Neural progenitor cell (in vitro differentiated cells): ENCODE measurements around the gene CYB5R4. TPM values are rescaled to one million over a fixed set of nuclear protein-coding genes. Genes with fewer than 3 reads are reported as not detected.
A peak's percentile ranks its signal among the peaks of the same experiment; 100 is the strongest.

Experiments
- DNase-seq: peaks from one replicate; pipeline ENCODE4 v3.0.0-alpha.2; 2016; ENCODE audit warnings: low spot score
- H2AFZ ChIP-seq: fragments of 200-600 bp; sonication (generic); replicated peaks from 2 replicates; pipeline ENCODE4 v1.6.1; 2016; ENCODE audit warnings: antibody characterized with exemption
- H3F3A ChIP-seq: fragments of 200-600 bp; sonication (generic); 2 replicates; pipeline ENCODE4 v1.6.1; 2016; ENCODE audit warnings: antibody characterized with exemption, low read depth
- H3K27ac ChIP-seq: fragments of 200-600 bp; sonication (generic); 2 replicates; pipeline ENCODE4 v1.5.1; 2016; ENCODE audit warnings: mild to moderate bottlenecking
- H3K27me3 ChIP-seq: fragments of 200-600 bp; sonication (generic); 2 replicates; pipeline ENCODE4 v1.6.1; 2016; ENCODE audit warnings: mild to moderate bottlenecking, moderate library complexity
- H3K36me3 ChIP-seq: fragments of 200-600 bp; sonication (generic); 2 replicates; pipeline ENCODE4 v1.5.1; 2016
- H3K4me1 ChIP-seq: fragments of 200-600 bp; sonication (generic); 2 replicates; pipeline ENCODE4 v1.6.1; 2016; ENCODE audit warnings: mixed run types
- H3K4me2 ChIP-seq: fragments of 200-600 bp; sonication (generic); 2 replicates; pipeline ENCODE4 v1.6.1; 2016
- H3K4me3 ChIP-seq: fragments of 200-600 bp; sonication (generic); 2 replicates; pipeline ENCODE4 v1.5.1; 2016
- H3K79me2 ChIP-seq: fragments of 200-600 bp; sonication (generic); 2 replicates; pipeline ENCODE4 v1.6.1; 2016; ENCODE audit warnings: low read depth
- H3K9ac ChIP-seq: fragments of 200-600 bp; sonication (generic); 2 replicates; pipeline ENCODE4 v1.6.1; 2016
- H3K9me3 ChIP-seq: fragments of 200-600 bp; sonication (generic); 2 replicates; pipeline ENCODE4 v1.5.1; 2016; ENCODE audit warnings: low read depth
- H4K20me1 ChIP-seq: fragments of 200-600 bp; sonication (generic); 2 replicates; pipeline ENCODE4 v1.6.1; 2016; ENCODE audit warnings: low read depth
- H3K27ac Mint-ChIP-seq: 3 replicates; pipeline ENCODE4 v1.8.0; 2021; ENCODE audit warnings: mixed read lengths
- H3K27me3 Mint-ChIP-seq: 2 replicates; pipeline ENCODE4 v1.8.0; 2022; ENCODE audit warnings: low read depth, mild to moderate bottlenecking, inconsistent platforms, moderate library complexity, mixed read lengths; ENCODE audit not compliant: insufficient read depth
- H3K36me3 Mint-ChIP-seq: 3 replicates; pipeline ENCODE4 v1.8.0; 2021; ENCODE audit warnings: mixed read lengths
- H3K4me1 Mint-ChIP-seq: 3 replicates; pipeline ENCODE4 v1.8.0; 2021; ENCODE audit warnings: mixed read lengths
- H3K4me3 Mint-ChIP-seq: 3 replicates; pipeline ENCODE4 v1.8.0; 2021; ENCODE audit warnings: mild to moderate bottlenecking, moderate library complexity, mixed read lengths
- H3K9me3 Mint-ChIP-seq: 3 replicates; pipeline ENCODE4 v1.8.0; 2020; ENCODE audit warnings: mixed read lengths
- EZH2 ChIP-seq: fragments of 200-600 bp; sonication (generic); IDR thresholded peaks from 2 replicates; pipeline ENCODE4 v1.6.1; 2017; ENCODE audit warnings: antibody characterized with exemption, mild to moderate bottlenecking, moderate library complexity
- EZH2phosphoT487 ChIP-seq: fragments of 200-600 bp; sonication (generic); IDR thresholded peaks from 2 replicates; pipeline ENCODE4 v1.6.1; 2017; ENCODE audit warnings: antibody characterized with exemption
- total RNA-seq: library from RNA; depleted of rRNA; stranded (reverse); fragments of >200 nt; gene quantifications from 2 replicates; pipeline ENCODE4 v1.2.3, GENCODE V29; 2015; ENCODE audit warnings: low replicate concordance
- TF ChIP-seq, protein P1 (sequence below): fragments of 200-600 bp; sonication (generic); IDR thresholded peaks from 2 replicates; pipeline ENCODE4 v1.5.1; 2017; ENCODE audit warnings: antibody characterized with exemption, mild to moderate bottlenecking

Gene CYB5R4, protein sequence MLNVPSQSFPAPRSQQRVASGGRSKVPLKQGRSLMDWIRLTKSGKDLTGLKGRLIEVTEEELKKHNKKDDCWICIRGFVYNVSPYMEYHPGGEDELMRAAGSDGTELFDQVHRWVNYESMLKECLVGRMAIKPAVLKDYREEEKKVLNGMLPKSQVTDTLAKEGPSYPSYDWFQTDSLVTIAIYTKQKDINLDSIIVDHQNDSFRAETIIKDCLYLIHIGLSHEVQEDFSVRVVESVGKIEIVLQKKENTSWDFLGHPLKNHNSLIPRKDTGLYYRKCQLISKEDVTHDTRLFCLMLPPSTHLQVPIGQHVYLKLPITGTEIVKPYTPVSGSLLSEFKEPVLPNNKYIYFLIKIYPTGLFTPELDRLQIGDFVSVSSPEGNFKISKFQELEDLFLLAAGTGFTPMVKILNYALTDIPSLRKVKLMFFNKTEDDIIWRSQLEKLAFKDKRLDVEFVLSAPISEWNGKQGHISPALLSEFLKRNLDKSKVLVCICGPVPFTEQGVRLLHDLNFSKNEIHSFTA
- 8.0 and 8.5 TPM in 2 replicates for total RNA-seq

DNA sequence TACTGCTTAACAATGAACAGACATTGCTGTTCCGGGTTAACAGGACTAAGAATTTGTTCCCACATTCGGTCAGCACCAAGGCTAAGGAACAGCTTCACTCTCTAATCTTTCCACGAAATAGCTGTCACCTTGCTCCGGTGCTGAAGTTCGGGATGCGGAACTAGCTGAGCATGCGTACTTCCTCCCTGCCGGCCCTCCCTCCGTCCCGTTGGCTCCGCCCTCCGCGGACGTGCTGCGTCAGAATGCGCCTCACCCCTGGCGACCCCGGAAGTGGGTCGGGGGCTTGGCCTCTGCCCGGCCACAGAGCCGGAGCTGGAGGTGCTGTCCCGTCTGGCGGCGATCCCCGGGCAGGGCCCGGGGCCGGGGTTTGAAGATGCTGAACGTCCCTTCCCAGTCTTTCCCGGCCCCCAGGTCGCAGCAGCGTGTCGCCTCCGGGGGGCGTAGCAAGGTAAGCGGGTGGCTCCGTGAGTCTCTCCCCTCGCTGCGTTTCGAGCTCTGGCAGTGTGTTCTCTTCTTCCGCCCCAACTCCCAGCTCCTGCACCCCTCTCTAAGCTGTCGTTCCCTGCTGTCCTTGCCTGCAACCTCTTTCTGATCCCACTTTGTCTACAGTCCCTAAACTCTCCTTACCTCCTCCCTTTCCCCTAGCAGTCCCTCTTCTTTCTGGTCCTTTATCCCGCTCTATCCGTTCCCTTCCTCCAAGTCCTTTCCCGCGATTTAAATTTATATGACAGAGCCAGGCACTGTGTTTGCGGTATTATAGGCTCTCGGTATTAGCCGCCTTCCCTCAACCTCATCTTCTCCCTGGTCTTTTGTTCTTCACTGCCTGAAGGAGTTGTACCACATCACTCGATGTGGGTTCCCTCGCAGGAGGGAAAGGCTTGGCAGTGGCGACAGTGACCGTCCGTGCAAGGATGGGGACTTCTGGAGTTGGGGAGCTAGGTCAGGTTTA, at the start of gene CYB5R4:
CYB5R4 (plus strand) TSS at position 280 of the 949 bp plus-strand sequence; CDS start at position 374, 94 bp downstream.
- Histone ChIP-seq H3K4me3 (peak within 1 kb of the TSS; percentile 75), H3K9ac (peak within 1 kb of the TSS; percentile 5), H3K9me3 (no peaks in the 10 kb centered on the region), H3F3A (peaks cover 8% of the 10 kb centered on the region), H3K4me1 (peaks cover 12% of the 10 kb centered on the region), H3K79me2 (peaks cover 38% of the 10 kb centered on the region), H4K20me1 (peaks cover 13% of the 10 kb centered on the region), H2AFZ (peak within 1 kb of the TSS; percentile 78), H3K27me3 (peaks cover 41% of the 10 kb centered on the region), H3K36me3 (no peaks in the 10 kb centered on the region), H3K27ac (no peak within 1 kb of the TSS), H3K4me2 (peak within 1 kb of the TSS; percentile 82)
- DNase-seq: peak; percentile 98
- Mint-ChIP-seq H3K36me3 (no peaks in the 10 kb centered on the region), H3K9me3 (no peaks in the 10 kb centered on the region), H3K27ac (no peak within 1 kb of the TSS), H3K4me1 (peaks cover 14% of the 10 kb centered on the region), H3K27me3 (peaks cover 16% of the 10 kb centered on the region), H3K4me3 (peak within 1 kb of the TSS; percentile 95)
- TF ChIP-seq, protein P1, sequence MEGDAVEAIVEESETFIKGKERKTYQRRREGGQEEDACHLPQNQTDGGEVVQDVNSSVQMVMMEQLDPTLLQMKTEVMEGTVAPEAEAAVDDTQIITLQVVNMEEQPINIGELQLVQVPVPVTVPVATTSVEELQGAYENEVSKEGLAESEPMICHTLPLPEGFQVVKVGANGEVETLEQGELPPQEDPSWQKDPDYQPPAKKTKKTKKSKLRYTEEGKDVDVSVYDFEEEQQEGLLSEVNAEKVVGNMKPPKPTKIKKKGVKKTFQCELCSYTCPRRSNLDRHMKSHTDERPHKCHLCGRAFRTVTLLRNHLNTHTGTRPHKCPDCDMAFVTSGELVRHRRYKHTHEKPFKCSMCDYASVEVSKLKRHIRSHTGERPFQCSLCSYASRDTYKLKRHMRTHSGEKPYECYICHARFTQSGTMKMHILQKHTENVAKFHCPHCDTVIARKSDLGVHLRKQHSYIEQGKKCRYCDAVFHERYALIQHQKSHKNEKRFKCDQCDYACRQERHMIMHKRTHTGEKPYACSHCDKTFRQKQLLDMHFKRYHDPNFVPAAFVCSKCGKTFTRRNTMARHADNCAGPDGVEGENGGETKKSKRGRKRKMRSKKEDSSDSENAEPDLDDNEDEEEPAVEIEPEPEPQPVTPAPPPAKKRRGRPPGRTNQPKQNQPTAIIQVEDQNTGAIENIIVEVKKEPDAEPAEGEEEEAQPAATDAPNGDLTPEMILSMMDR: peak; percentile 51
- TF ChIP-seq EZH2phosphoT487 (no peak), EZH2 (peak; percentile 10)

DNA sequence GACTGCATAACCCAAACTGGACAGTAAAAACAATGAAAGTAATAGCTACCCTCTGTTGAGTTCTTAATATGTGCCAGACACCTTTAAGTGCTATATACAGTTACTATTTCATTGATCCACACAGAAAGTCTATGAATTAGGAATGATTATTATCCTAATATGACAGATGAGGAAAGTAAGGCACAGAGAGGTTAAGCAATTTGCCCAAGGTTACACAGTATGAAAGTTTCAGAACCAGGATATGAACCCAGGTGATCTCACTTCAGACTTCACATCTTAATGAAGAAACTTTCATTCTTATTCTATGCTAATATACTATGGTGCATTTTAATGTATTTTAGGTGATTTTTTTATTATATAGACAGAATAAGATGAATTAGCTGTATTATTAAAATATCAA, 46.9 kb upstream of the CYB5R4 start:
- H3F3A ChIP-seq: no peaks in the 10 kb centered on the region
- no peak overlapping the region for H3K27ac ChIP-seq
- Mint-ChIP-seq H3K9me3 (no peaks in the 10 kb centered on the region), H3K4me3 (no peak overlapping the region), H3K4me1 (peaks cover 5% of the 10 kb centered on the region), H3K36me3 (no peaks in the 10 kb centered on the region), H3K27ac (no peak overlapping the region), H3K27me3 (no peaks in the 10 kb centered on the region)
- no peak overlapping the region for H3K4me2 ChIP-seq
- no peak for DNase-seq
- TF ChIP-seq EZH2phosphoT487: no peak
- no peak for TF ChIP-seq EZH2
- H3K9me3 ChIP-seq: no peaks in the 10 kb centered on the region
- H3K9ac ChIP-seq: no peak overlapping the region
- no peaks in the 10 kb centered on the region for H3K36me3 ChIP-seq
- H4K20me1 ChIP-seq: no peaks in the 10 kb centered on the region
- no peak overlapping the region for H3K4me3 ChIP-seq
- H3K4me1 ChIP-seq: no peaks in the 10 kb centered on the region
- no peak overlapping the region for H2AFZ ChIP-seq
- no peaks in the 10 kb centered on the region for H3K27me3 ChIP-seq
- no peaks in the 10 kb centered on the region for H3K79me2 ChIP-seq

DNA sequence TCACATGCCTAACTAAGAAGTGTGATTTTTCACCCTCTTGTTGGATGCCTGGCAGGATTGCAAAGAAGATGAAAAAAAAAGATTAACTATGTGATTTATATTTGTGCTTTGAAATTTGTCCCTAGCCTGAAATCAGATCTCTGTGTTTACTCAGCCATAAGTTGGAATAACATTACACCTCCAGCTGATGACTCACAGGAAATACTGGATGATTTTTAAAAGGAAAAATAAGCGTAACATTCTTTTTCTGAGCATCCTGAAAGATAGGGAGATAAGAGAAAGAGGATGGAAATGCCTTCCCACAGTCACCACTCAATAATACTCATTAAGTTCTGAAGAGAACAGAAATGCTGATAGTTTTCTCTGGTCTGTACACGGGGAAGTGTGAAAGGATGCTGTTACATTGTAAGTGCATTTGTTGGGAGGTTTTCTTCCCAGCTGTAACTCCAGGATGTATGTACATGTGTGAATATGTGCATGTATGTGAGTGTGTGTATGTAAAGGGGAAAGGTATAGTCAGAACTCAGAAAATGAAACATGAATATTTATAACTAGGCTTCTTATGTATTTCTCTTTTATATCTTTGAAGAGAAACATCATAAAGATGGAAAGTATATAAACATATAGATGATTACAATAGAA, 43.7 kb upstream of the CYB5R4 start:
- H3K4me2 ChIP-seq: no peak overlapping the region
- no peak for DNase-seq
- Mint-ChIP-seq H3K4me1 (peaks cover 5% of the 10 kb centered on the region), H3K27ac (no peak overlapping the region), H3K4me3 (no peak overlapping the region), H3K9me3 (no peaks in the 10 kb centered on the region), H3K36me3 (no peaks in the 10 kb centered on the region), H3K27me3 (no peaks in the 10 kb centered on the region)
- H3K27me3 ChIP-seq: no peaks in the 10 kb centered on the region
- H3K9ac ChIP-seq: no peak overlapping the region
- H2AFZ ChIP-seq: no peak overlapping the region
- H3F3A ChIP-seq: no peaks in the 10 kb centered on the region
- no peaks in the 10 kb centered on the region for H3K79me2 ChIP-seq
- H3K27ac ChIP-seq: no peak overlapping the region
- no peaks in the 10 kb centered on the region for H3K4me1 ChIP-seq
- TF ChIP-seq EZH2phosphoT487 (no peak), EZH2 (no peak)
- TF ChIP-seq, protein P1: no peak
- no peaks in the 10 kb centered on the region for H3K36me3 ChIP-seq
- H3K9me3 ChIP-seq: no peaks in the 10 kb centered on the region
- H3K4me3 ChIP-seq: no peak overlapping the region
- H4K20me1 ChIP-seq: no peaks in the 10 kb centered on the region
